ENCODE measurements around the gene PKNOX2. TPM values are rescaled to one million over a fixed set of nuclear protein-coding genes. Genes with fewer than 3 reads are reported as not detected.

The PKNOX2 gene
- total RNA-seq, 1 donor from 2014 or later = 12.1 TPM

GRCh38 chr11:125273519-125274000, 109.0 kb downstream of the PKNOX2 start:
- Histone ChIP-seq H3K27ac (no peak overlapping the region), H3K4me3 (no peak overlapping the region), H3K36me3 (no peaks in the 10 kb centered on the region), H3K9me3 (no peaks in the 10 kb centered on the region), H3K4me1 (peaks cover 4 to 10% of the 10 kb centered on the region in 2 donors), H3K27me3 (no peaks in the 10 kb centered on the region)
- TF ChIP-seq CTCF (IDR thresholded peaks at IDR 0.05) = no peak
- intact Hi-C loops (cut with DNase I) = no loop called here
- no peak for DNase-seq (ENCODE audit: low spot score in 2 of 2)

DNA sequence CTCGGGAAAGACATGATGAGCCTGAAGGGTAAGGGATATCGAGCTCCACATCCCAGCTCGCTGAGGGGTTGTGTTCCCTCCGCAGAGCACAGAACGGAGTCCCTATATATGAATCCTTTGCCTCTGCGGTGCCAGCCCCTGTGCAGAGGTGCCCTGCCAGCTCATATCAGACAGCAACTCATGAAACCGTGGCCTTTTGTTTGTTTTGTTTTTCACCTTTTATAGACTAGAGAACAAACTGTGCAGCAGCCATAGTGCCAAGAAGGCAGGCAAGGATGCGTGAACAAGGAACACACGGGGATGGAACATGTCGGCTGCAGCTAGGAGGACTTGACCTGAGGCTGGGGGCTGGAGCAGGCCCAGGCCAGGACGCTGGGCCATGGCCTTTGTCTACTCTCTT, 109.8 kb downstream of the PKNOX2 start:
- DNase-seq (ENCODE audit: low spot score in 2 of 2) = no peak
- H3K27ac ChIP-seq = no peak overlapping the region
- no peaks in the 10 kb centered on the region for H3K36me3 ChIP-seq
- peaks cover 4 to 10% of the 10 kb centered on the region in 2 donors for H3K4me1 ChIP-seq
- H3K27me3 ChIP-seq = no peaks in the 10 kb centered on the region
- no peaks in the 10 kb centered on the region for H3K9me3 ChIP-seq
- TF ChIP-seq CTCF (IDR thresholded peaks at IDR 0.05) = no peak
- intact Hi-C loops (cut with DNase I) = no loop called here
- no peak overlapping the region for H3K4me3 ChIP-seq

GRCh38 chr11:125274774-125275173, 110.2 kb downstream of the PKNOX2 start:
- Histone ChIP-seq H3K27ac (no peak overlapping the region), H3K4me1 (peaks cover 4 to 10% of the 10 kb centered on the region in 2 donors), H3K9me3 (no peaks in the 10 kb centered on the region), H3K36me3 (no peaks in the 10 kb centered on the region), H3K27me3 (no peaks in the 10 kb centered on the region), H3K4me3 (no peak overlapping the region)
- DNase-seq (ENCODE audit: low spot score in 2 of 2) = no peak
- intact Hi-C loops (cut with DNase I) = loop anchor here (5.0 kb wide), 2 partner anchors 73 to 107 kb away; no protein-coding TSS in a partner anchor
- no peak for TF ChIP-seq CTCF (IDR thresholded peaks at IDR 0.05)

DNA sequence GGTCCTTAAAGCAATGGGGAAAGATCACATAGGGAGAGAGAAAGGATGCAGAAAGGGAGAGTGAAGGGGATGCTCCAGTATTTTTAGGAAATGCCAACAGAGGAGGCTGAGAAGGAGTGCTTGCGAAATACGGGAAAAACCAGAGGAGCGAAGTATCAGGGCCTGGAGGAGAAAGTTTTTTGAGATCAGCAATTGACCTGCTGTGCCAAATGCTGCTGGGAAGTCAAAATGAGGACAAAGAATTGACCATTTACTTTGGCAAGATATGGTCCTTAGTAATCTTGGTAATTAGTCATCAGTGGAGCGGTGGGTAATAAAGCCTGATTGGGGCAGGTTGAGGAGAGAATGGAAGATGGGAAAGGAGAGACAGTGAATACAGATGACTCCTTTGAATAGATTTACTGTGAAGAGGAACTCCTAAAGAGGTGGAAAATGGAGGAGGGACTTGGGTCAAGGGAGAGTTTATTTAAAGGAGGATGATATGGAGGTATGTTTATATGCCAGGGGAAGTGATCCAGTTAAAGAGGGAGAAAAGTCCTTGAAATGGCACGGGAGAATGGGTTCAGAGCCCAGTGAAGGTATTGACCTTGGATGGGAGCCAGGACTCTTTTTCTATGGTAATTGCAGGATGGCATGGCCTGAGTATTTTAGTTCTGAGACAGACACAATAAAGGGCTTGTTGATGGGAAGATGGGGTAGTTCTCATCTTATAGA, 111.5 kb downstream of the PKNOX2 start:
- TF ChIP-seq CTCF (IDR thresholded peaks at IDR 0.05) = no peak
- no peaks in the 10 kb centered on the region for H3K36me3 ChIP-seq
- no peak for DNase-seq (ENCODE audit: low spot score in 2 of 2)
- peak overlapping the region in 1 of 2 donors; percentile 14 for H3K27ac ChIP-seq
- no peaks in the 10 kb centered on the region for H3K9me3 ChIP-seq
- no peak overlapping the region for H3K4me3 ChIP-seq
- H3K4me1 ChIP-seq = peaks cover 4 to 10% of the 10 kb centered on the region in 2 donors
- no peaks in the 10 kb centered on the region for H3K27me3 ChIP-seq
- intact Hi-C loops (cut with DNase I) = loop anchor here (5.0 kb wide), 2 partner anchors 71 to 109 kb away; no protein-coding TSS in a partner anchor

DNA sequence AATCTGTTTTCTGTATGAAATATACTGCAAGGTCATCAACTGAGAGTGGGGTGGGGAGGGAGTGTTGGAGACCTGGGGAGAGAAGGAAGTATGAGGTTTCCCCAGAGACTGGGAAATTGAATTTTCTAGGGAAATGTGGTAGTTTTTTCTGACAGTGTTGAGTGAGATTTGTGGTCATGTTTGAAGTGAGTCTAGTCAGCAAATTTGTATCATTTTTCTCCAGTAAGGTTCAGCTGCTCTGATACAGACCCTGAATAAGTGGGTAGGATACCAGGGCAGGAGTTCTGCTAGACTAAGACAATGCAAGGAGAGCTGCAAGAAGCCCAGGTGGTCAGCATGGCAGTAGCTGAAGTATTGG, 112.0 kb downstream of the PKNOX2 start:
- H3K4me3 ChIP-seq = no peak overlapping the region
- TF ChIP-seq CTCF (IDR thresholded peaks at IDR 0.05) = no peak
- peak overlapping the region in 1 of 2 donors; percentile 14 for H3K27ac ChIP-seq
- H3K9me3 ChIP-seq = no peaks in the 10 kb centered on the region
- H3K36me3 ChIP-seq = no peaks in the 10 kb centered on the region
- no peaks in the 10 kb centered on the region for H3K27me3 ChIP-seq
- intact Hi-C loops (cut with DNase I) = loop anchor here (5.0 kb wide), 2 partner anchors 71 to 109 kb away; no protein-coding TSS in a partner anchor
- no peak for DNase-seq (ENCODE audit: low spot score in 2 of 2)
- peaks cover 4 to 10% of the 10 kb centered on the region in 2 donors for H3K4me1 ChIP-seq

Data from ascending aorta (tissue), 2 donors.